HG02970 (cell line): Measurements from ENCODE around the gene NEB.
A peak's percentile ranks its signal among the peaks of the same experiment; 100 is the strongest.
"Not testable (repeated sequence)": the region's sequence is repeated elsewhere in the genome, so short reads cannot be mapped to it uniquely, and the experiment has no call there.

Experiments used
- ATAC-seq: cut with Tn5 transposase; IDR thresholded peaks from one replicate; pipeline ENCODE4 v1.9.1; 2021; ENCODE audit warnings: mild to moderate bottlenecking, moderate library complexity, moderate number of reproducible peaks; ENCODE audit not compliant: unreplicated experiment, low FRiP score

The NEB gene

GRCh38 chr2:151657667-151658076, 76.6 kb downstream of the NEB start:
- ATAC-seq: no peak

- ATAC-seq: no peak
Observed at GRCh38 chr2:151655663-151656398, 78.4 kb downstream of the NEB start.

- ATAC-seq: no peak
Observed at GRCh38 chr2:151654891-151655290, 79.4 kb downstream of the NEB start.

- ATAC-seq: no peak
Observed at GRCh38 chr2:151654085-151654484, 80.2 kb downstream of the NEB start.

GRCh38 chr2:151651274-151651673, 83.0 kb downstream of the NEB start:
- no peak for ATAC-seq

- ATAC-seq: no peak
Observed at GRCh38 chr2:151650456-151650855, 83.8 kb downstream of the NEB start.

GRCh38 chr2:151649966-151650365, 84.3 kb downstream of the NEB start:
- no peak for ATAC-seq

GRCh38 chr2:151649400-151649799, 84.9 kb downstream of the NEB start:
- no peak for ATAC-seq

GRCh38 chr2:151646512-151646911, 87.8 kb downstream of the NEB start:
- not testable (repeated sequence) for ATAC-seq

- no peak for ATAC-seq
Observed at GRCh38 chr2:151644580-151644979, 89.7 kb downstream of the NEB start.

GRCh38 chr2:151641895-151642294, 92.4 kb downstream of the NEB start:
- ATAC-seq: not testable (repeated sequence)

GRCh38 chr2:151640087-151640486, 94.2 kb downstream of the NEB start:
- no peak for ATAC-seq

GRCh38 chr2:151638990-151639389, 95.3 kb downstream of the NEB start:
- no peak for ATAC-seq

GRCh38 chr2:151638191-151638933, 95.9 kb downstream of the NEB start:
- ATAC-seq: peak; percentile 64

GRCh38 chr2:151637271-151637781, 97.0 kb downstream of the NEB start:
- no peak for ATAC-seq

GRCh38 chr2:151634736-151635467, 99.4 kb downstream of the NEB start:
- no peak for ATAC-seq

- no peak for ATAC-seq
Observed at GRCh38 chr2:151632993-151633565, 101.2 kb downstream of the NEB start.

GRCh38 chr2:151630372-151630771, 103.9 kb downstream of the NEB start:
- no peak for ATAC-seq

GRCh38 chr2:151627353-151627752, 106.9 kb downstream of the NEB start:
- ATAC-seq: no peak

- no peak for ATAC-seq
Observed at GRCh38 chr2:151624271-151624670, 110.0 kb downstream of the NEB start.

- no peak for ATAC-seq
Observed at GRCh38 chr2:151623631-151624030, 110.6 kb downstream of the NEB start.
